NOMO-1 (cell line): Measurements from ENCODE around the gene PSMC6.
A peak's percentile ranks its signal among the peaks of the same experiment; 100 is the strongest.
"Not testable (repeated sequence)": the region's sequence is repeated elsewhere in the genome, so short reads cannot be mapped to it uniquely, and the experiment has no call there.

Source experiments
- DNase-seq, 2 experiments: peaks; one replicate each; lab custom pipeline; 2025; ENCODE audit not compliant: unreplicated experiment in 2 of 2; lab: John Stamatoyannopoulos, UW

The PSMC6 gene

DNA sequence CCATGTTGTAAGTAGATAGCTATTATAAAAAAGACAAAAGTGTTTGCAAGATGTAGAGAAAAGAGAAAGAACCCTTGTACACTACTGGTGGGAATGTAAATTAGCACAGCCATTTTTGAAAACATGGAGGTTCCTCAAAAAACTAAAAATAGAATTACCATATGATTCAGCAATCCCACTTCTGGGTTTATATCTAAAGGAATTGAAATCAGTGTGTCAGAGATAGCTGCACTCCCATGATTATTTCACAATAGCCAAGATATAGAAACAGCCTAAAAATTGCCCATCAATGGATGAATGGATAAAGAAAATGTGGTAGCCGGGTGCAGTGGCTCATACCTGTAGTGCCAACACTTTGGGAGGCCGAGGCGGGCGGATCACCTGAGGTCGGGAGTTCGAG, 9.2 kb downstream of the PSMC6 start:
- DNase-seq = peak in 1 of 2 experiments; percentile 13

DNA sequence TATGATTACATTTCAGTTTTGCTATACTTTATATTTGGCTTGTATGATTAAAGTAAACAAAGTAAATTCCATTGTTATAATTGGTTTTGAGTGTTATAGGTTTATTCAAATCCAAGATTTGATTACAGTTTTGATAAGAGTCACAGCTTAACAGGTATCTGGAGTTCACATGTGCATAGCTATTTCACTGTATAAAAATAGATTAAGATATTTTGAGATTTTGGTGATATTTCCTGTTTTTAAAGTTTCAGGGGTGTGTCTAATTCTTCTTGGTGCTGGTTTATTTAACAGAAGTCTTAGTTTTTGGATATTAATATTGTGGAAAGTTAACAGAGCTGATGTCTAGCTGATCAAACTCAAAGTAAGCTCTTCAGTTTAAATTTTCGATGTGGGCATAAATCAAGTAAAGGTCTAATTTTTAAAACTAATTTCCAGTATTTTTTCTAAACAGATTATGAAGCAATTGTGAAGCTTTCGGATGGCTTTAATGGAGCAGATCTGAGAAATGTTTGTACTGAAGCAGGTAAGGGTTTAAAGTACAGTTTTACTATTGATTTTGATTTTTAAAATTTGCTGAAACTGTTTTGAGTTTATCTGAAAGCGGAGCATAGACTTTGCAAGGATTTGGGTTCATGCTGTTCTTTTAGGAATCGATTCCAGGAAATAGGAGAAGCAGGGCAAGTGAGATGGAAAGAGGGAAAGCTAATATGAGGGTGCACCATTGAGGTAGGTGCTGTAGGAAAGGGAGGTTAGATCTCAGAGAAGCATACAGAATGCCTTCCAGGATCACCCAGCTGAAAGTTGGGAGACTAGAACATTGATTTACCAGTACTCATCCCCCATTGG, 16.7 kb downstream of the PSMC6 start:
- DNase-seq = no peak

- DNase-seq = no peak
Measured at GRCh38 chr14:52724360-52724644, 17.3 kb downstream of the PSMC6 start.

- DNase-seq = not testable (repeated sequence)
Measured at GRCh38 chr14:52727509-52727908, 20.5 kb downstream of the PSMC6 start.

GRCh38 chr14:52729035-52729434, 22.0 kb downstream of the PSMC6 start:
- DNase-seq = not testable (repeated sequence)

GRCh38 chr14:52729585-52729924, 22.6 kb downstream of the PSMC6 start:
- no peak for DNase-seq

GRCh38 chr14:52729925-52730708, 23.1 kb downstream of the PSMC6 start, which contains the start of gene STYX:
Gene STYX, plus strand, starts transcription at chr14:52730166. Its CDS starts 309 bp downstream, at chr14:52730475.
- DNase-seq = peak; percentile 94 to 99

- peak; percentile 9 to 34 for DNase-seq
Measured at GRCh38 chr14:52730709-52731111, 23.7 kb downstream of the PSMC6 start.

- no peak for DNase-seq
Measured at GRCh38 chr14:52733824-52734223, 26.8 kb downstream of the PSMC6 start.

DNA sequence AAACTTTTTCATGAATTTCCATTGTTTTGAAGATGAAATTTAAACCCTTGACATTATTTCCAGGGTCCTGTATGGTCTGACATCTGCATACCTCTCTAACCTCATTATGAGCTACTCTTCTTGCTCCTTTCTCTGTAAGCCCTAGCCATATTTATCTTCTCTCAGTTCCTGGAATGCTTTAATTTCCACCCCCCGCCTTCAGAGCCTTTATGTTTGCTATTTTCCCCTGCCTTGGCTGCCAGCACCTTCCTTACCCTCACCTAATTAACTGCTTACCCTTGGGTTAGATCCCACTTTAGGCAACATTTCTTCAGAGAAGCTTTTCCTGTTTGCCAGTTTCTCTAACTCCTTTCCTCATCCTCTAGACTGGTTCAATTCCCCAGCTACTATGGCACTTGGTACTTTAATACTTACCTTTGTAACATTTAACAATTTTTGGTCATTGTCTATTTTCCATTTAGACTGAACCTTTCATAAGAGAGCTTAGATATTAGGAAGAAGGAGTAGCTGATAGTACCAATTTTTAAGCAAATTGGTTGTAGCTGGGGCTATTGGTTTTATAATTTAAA, 29.0 kb downstream of the PSMC6 start:
- no peak for DNase-seq

- DNase-seq = no peak
Measured at GRCh38 chr14:52738409-52738808, 31.4 kb downstream of the PSMC6 start.

DNA sequence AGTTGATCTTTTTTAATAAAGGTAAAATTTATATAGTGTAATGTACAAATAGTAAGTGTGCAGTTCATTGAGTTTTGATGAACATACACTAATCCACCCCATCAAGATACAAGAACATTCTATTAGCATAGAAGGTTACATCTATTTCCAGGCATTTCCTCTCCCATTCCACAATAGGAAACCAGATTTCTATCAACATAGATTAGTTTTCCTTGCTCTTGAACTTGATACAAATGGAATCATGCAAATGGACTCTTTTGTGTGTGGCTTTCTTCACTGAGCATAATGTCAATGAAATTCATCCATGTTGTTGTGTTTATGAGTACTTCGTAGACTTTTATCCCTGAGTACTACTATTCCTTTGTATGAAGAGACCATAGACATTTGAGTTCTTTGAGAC, 33.8 kb downstream of the PSMC6 start:
- DNase-seq = no peak

GRCh38 chr14:52741865-52742264, 34.9 kb downstream of the PSMC6 start:
- no peak for DNase-seq

GRCh38 chr14:52748647-52749292, 41.8 kb downstream of the PSMC6 start:
- DNase-seq = no peak

GRCh38 chr14:52755607-52756316, 48.8 kb downstream of the PSMC6 start:
- DNase-seq = no peak

DNA sequence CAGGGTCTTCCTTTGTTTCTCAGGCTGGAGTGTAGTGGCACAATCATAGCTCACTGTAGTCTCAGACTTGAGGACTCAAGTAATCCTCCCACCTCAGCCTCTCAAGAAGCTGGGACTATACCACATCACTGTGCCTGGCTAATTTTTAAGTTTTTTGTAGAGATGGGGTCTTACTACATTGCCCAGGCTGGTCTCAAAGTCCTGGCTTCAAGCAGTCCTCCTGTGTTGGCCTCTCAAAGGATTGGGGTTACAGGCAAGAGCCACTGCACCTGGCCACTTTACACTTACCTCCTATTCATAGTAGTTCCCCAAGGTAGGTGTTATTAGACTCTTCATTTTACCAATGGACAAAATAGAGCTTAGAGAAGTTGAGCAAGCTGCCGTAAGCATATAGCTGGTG, 52.1 kb downstream of the PSMC6 start:
- DNase-seq = no peak

DNA sequence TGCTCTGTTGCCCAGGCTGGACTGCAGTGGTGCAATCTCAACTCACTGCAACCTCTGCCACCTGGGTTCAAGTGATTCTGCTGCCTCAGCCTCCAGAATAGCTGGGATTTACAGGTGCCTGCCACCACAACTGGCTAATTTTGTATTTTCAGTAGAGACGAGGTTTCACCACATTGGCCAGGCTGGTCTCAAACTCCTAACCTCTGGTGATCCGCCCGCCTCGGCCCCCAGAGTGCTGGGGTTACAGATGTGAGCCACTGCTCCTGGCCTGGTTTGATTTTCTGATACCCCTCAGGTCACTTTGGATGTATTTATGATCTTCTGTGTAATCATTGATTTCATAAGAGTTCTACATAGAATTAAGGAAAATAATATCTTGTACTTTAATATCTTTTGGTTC, 55.9 kb downstream of the PSMC6 start:
- not testable (repeated sequence) for DNase-seq

DNA sequence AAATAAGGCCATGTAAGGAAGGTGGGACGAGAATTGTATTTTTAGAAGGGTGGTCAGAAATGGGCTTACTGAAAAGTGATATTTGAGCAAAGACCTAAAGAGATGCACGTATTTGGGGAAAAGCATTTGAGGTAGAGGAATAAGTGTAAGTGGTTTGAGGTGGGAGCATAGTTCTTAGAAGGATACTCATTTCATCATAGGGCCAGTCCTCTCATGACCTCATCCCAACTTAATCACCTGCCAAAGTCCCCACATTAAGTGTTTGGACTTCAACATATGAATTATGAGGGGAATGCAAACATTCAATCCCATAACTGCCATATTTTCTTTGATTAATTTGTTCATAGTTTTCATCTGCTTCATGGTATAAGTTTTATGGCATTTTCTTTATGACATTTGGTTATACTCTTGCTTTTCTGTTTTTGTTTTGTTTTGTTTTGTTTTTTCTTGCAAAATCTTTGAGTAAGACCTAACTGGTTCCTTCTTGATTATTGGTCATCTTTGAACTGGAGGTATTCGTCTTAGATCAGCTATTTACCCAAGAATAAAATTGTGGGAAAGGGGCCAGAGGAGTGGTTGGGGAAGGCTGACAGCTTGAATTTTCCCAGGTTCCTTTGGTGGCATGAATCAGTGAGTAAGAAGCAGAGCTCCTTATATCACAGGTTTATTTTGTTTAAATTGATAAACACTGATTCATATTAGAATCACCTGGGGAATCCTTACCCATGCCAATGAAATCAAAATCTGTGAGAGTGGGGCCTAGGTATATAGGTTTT, 60.2 kb downstream of the PSMC6 start:
- DNase-seq = no peak

DNA sequence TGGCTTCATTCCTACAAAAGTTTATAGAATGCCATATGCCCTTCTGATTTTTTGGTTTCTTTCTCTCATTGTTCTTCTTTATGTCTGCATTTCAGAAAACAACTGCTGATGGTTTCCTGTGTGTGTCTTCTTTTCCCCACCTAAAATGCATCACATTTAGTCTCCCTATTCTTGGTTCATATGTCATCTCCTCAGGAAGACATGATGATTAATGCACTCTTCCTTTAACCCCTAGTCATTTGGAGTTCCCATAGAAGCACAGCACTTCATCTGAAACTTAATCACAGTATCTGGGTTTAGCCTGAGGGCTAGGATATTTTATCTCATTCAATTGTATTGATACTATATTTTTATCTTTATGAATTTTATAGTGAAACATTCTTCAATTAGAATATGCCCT, 62.9 kb downstream of the PSMC6 start:
- no peak for DNase-seq

DNA sequence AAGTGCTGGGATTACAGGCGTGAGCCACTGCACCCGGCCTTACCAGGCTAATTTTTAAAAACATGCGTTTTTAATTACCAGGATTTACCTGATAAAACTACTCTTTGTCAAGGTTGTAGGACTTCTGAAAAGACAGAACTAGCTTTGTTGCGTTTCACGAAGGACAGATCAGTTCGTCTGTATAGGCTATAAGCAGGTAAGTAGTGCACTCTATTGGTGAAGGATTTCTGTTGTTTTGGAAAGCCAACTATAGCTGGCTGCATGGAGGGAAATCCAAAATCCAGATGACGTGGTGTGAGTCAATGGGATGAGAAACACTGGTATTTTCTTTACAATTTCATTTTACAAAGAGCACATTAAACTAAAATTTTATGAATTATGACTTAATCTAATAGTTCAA, 69.8 kb downstream of the PSMC6 start:
- no peak for DNase-seq
